ENCODE measurements around the gene VDR. TPM values are rescaled to one million over a fixed set of nuclear protein-coding genes. Genes with fewer than 3 reads are reported as not detected.

The VDR gene
- total RNA-seq = 38.8 and 41.6 TPM in 2 replicates

DNA sequence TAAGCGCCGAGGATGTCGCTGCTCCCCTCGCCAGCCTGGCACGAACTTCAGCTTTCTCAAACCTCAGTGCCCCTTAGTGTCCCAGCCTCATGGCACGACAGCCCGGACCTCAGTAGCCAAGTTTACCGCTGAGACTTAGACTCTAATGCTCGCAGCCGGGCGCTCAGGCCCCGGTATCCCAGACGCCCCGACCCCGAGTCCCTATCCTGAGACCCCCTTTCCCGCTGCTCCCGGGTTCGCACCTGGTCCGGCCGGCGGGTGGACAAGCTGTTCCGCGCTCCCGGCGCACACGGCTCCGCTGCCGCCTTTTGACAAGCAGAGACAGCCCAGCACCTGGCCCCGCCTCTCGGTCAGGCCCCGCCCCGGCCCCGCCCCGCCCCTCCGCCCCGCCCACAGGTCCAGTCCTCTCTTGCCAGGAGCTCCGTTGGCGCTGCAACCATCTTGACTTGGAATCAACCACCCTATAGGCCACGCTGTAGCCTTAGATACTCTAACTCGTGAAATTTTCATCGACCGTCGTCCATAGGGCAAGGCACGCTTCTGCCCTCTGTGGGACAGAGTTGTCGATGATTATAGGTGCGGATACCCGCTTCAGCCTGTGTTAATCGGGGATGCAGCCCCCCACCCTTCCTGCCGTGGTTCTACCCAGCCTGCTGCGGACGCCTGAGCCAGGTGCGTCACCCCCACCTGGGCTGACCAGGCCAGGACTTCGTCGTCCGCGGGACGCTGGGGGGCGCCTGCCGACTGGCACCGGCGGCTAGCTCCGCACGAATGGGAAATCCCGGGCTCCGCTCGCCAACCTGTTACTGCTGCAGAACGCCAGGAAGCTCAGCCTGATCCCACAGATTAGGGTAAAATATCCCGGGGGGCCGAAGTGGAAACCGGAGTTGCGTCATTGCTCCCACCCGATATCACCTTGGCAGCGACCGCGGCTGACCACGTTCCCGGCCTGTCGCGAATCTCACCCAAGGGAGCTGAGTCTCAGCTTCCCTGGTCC, at the start of gene VDR:
VDR (minus strand) TSS at position 282 of the 997 bp plus-strand sequence. CDS start 25,881 bp downstream, outside the sequence.
- intact Hi-C loops (cut with micrococcal nuclease) = loop anchor here (1.0 to 10.0 kb wide), 7 partner anchors 16 to 252 kb away; partner anchors contain the start of genes ASB8, SENP1 and TMEM106C

DNA sequence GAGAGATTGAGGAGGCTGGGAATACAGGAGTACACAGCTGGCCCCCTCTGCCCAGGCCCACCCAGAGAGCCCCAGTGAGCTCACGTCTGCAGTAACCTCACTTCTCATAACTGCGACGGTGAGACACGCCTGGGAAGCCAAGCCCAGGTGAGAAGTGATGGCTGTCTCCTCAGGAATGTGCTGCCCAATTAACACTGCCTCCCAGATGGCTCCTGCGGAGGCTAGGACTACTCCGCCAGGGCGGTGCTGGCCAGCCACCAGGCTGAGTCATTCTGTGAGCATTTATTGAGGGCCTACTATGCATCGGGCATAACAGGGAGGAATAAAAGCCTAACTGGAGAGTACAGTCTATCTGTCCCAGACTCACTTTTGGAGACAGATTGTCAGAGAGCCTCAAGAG, 49.3 kb upstream of the VDR start:
- intact Hi-C loops (cut with micrococcal nuclease) = no loop called here

DNA sequence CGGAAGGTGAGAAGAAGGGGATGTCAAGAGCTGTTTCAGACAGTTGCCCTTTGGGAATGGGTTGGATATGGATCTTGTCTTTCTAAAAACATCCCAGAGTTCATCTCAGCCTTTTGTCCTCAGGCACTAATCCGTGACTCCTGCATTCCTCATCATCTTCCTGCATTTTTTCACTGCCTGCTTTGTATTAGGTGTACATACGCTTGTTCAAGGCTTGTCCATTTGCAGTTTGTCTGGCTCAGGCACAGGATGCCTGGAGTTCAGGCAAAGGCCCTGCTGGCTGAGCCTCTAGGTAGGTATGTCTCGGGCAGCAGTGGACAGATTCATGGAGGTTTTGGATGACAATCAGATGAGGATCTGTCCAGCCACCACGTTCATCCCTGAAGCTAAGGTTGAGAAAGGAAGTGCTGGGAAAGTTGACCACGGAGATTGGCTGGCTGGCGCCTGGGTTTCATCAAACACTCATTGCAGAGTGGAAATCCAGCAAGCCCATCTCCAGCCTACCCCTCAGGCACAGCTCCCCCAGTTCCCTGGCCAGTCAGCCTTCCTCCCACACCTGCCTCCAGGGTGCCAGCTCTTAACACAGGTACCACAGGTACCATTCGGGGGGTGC, 46.2 kb upstream of the VDR start:
- intact Hi-C loops (cut with micrococcal nuclease) = no loop called here

DNA sequence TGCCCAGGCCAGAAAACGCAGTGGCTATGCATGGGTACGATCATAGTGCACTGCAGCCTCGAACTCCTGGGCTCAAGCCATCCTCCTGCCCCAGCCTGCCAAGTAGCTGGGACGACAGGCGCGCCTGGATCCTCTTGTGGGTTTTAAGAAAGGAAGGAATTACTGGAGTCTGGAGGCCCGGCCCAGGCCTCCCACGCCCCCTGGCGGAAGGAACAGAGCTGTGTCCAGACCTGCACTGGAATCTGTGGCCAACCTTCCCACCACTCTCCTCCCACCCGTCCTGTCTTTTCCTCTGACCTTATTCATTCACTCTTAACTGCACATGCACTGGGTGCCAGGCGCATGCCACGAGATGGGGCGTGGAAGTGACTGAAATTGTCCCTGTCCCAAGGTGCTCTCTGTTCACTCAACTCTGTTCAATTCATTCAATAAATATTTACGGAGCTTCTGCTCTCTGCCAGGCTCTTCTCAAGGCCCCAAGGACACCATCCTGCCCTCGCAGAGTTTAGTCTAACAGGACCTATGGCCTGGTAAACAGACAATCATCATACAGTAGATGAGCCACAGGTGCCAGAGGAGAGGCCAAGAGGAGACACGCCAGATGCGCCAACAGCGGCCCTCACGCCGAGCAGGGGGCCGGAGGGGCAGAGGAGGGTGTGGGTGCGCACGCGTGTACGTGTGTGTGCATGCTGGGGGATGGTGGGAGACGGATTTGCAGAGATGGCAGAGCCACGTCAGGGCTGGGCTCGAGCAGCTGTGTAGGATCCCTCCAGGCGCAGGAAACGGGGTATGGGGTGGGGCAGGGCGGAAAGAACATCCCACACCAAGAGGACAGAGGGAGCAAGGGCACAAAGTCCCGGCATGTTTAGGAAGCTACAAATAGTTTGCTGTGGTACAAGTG, 44.9 kb upstream of the VDR start:
- intact Hi-C loops (cut with micrococcal nuclease) = loop anchor here (1.0 kb wide), 2 partner anchors 45 to 234 kb away; partner anchors contain the start of gene VDR

DNA sequence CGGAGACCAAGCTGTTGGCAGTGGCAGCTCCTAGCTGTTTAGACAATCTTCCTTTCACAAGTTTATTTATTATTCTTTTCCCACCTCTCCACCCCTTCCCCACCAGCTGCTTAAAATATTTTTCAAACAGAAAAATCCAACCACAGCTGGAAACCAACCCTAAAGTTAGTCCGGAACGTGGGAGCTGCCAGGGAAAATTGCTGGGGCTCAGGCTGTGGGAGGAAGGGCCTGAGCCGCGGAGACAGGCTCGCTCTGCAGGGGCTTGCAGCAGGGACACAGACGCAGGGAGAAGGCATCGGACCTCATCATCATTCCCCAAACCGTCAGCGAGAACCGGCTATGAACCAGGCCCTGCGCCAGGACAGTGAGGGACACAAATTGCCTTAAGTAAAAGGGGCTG, 42.5 kb upstream of the VDR start:
- intact Hi-C loops (cut with micrococcal nuclease) = no loop called here

DNA sequence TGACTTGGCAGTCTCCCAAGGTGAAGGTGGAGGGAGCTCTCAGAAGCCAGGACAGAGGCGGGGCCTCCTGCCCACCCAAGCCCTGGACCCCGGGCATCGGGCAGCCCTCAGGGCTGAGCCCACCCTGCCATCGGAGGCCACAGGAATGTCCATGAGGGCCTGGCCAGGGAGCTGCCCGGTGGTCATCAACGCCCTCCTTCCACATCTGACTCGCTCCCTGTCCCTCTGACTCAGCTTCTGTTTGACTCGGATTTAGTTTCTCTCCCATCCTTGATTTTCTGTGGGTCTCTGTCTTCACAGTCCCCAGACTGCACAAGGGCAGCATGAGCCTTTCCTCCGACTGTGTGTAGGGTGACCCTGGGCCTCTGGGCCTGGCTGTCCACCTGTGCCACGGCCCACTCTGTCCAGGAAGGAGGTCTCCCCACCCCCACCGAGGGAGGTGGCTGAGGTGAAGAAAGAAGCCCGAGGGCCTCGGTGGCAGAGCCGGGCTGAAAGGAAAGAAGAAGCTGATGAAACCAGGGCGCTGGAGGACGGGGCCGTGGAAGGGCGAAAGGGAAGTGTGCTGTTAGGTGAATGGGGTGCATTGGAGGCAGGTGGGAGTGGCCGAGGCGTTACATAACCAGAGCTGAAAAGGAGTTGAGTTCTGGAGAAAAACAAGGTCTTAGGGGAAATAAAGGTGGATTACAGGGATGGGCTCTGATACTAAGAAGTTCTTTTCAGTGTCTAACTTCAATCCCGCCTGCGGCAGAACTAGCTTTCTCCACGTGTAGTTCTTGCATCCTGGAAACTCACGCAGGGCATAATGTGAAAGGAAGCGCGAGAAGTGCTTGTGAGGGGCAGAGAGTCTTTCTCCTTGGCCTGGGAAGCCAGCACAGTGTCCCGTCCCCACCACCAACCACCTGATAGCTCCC, 41.9 kb upstream of the VDR start:
- intact Hi-C loops (cut with micrococcal nuclease) = no loop called here

DNA sequence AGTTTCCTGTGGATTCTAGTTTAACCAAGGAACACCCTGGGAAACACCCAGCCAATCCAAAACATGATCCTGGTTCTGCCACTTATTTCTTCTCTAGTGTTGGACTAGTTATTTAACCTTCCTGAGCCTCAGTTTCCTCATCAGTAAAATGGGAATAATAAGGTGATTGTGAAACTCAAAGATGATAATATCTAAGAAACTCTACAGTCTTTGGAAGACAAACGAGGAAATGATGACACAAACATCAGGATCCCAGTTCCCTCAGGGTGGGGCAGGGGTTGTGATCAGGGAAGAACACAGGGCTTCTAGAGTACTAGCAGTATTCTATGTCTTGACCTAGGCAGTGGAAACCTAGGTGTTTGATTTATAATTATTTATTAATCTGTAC, 40.5 kb upstream of the VDR start:
- intact Hi-C loops (cut with micrococcal nuclease) = no loop called here

DNA sequence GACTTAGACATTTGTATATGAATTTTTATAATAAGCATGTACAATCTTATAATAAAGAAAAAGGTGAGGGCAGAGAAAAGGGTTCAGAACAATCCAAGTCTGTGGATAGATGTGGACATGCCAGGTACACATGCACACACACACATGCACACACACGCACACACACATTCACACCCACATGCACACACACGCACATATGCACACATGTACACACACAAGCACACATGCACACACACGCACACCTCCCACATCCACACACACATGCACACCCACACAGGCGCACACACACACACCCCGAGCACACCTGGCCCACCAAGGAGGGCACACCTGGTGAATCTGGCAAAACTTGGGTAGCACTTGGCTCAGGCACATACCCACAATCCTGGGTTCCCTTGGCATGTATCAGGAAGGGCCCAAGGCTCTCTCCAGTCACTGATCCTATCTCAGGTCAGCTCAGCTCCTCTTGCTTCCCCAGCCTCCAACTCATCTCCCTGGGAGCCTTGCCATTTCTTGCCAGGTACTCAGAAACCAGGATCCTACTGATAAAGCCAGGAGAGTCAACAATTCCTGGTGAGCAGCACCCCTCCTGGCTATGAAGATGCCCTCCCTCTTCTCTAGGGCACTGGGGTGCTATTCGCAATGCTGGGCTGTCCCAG, 40.0 kb upstream of the VDR start:
- intact Hi-C loops (cut with micrococcal nuclease) = no loop called here

DNA sequence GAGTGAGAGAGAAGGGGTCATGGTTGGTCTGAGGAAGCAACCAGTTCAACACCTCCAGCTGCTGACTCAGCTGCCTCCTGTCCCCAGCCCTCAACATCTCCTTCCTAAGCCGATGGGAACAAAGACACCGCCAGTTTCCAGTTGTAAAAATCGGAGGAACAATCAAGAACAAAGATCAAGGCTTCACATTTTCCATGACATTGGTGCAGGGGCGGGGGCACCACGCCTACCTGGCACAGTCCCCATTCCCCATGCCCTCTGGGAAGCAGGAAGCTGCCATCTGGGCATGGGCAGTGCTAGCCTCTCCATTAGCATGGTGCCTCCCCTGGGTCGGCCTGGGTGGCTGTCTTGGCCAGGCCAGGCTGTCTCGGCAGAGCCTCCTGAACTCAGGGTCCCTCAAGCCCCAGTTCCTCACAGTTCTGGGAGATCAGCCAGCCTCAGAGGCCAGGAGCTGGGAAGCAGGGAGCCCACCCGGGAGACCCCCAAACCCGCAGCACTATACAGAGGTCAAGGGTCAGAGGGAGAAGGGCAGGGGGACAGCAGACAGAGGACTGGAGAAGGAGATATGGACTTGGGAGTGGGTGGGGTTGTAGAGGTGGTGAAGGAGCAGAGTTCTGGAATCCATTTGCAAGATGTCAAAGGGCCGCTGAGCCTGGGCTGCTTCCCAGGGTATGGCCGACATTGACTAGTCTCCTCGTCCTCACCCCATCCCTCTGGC, 39.0 kb upstream of the VDR start:
- intact Hi-C loops (cut with micrococcal nuclease) = no loop called here

DNA sequence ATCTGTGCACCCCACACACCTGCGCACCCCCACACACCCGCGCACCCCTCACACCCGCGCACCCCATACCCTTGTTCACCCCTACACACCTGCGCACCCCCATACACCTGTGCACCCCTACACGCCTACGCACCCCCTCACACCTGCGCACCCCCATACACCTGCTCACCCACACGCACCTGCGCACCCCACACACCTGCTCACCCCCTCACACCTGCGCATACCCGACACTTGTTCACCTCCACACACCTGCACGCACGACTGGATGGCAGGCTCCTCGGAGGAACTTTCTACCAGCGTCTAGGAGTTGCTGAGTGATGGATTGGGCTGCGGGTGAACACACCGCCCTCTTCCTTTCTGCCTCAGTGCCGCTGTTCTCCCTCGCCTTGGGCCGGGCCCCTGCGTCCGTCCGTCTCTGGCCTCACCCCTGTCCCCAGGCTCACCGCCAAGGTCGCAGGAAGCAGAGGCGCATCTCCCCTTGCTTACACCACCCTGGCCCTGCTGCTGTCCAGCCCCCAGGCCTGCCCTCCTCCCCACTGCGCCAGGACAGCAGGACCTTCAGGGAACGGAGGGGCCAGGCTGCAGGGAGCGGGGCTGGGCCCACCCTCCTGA, 37.9 kb upstream of the VDR start:
- intact Hi-C loops (cut with micrococcal nuclease) = no loop called here

DNA sequence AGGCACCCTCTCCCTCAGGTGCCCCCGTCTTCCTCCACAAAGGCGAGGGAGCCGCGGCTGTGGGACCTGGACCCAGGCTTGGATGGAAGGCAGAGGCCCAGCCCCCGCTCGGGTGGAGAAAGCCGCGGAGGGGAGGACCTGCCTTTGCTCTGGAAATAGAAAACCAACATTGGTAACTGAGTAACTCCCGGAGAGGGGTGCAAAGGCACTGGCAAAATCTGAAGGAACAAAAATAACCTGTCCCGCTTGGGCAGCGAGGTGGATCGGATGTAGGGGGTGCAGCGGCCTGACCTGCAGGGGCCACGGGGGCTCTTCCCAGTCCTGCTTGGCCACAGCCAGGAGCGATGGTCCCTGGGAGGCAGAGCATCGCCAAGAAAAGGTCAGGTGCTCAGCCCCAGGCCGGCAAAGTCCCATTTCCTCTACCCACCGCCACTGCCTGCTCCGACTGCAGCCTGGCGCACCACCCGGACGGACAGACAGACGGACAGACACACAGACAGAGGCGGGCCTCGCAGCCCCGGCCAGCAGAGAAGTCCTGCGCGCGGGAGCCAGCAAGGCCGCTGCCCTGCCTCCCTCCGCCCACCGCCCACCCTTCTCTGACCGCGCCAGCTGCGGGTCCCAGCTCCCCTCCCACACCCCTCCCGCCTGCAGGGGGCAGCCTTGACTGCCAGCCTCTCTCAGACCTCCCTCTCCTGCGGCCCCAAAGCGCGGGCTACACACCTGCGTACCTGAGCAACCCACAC, 37.2 kb upstream of the VDR start:
- intact Hi-C loops (cut with micrococcal nuclease) = no loop called here

DNA sequence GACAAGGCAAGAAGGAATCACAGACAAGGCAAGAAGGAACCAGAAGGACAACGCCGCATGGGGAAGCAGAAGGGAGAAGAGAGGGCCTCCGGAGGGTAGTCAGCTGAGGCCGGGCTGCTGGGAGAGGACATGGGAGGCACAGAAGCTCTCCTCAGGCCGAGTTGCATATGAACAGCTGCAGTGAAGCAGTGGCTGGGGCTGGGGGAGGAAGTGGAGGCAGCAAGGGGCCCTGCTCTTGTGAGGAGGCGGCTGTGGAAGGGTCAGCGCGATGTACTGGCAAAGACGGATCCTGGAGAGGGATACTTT, 36.6 kb upstream of the VDR start:
- intact Hi-C loops (cut with micrococcal nuclease) = no loop called here

DNA sequence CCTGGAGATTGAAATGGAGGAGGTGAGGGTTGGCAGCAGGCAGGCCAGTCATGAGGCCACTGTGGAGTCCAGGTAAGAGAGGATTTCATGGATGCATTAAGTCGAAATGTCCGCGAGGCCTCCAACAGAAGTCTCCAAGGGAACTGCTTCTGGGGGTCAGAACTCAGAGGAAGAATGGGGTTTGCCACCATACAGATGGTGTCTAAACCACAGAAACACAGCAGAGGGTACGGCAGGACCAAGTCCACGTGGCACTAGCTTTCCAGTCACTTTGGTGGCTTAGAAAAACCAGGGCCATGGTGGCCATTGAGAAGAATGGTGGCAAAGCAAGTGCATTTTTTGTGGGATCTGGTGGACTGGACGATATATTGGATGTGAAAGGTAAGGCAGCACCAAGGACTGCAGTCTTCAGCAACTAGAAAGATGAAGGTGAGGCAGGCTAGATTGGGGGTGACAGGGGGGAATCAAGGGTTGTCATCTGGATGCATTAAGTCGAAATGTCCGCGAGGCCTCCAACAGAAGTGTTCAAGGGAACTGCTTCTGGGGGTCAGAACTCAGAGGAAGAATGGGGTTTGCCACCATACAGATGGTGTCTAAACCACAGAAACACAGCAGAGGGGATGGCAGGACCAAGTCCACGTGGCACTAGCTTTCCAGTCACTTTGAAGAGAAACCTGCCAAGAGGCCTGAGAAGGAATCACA, 36.1 kb upstream of the VDR start:
- intact Hi-C loops (cut with micrococcal nuclease) = no loop called here

DNA sequence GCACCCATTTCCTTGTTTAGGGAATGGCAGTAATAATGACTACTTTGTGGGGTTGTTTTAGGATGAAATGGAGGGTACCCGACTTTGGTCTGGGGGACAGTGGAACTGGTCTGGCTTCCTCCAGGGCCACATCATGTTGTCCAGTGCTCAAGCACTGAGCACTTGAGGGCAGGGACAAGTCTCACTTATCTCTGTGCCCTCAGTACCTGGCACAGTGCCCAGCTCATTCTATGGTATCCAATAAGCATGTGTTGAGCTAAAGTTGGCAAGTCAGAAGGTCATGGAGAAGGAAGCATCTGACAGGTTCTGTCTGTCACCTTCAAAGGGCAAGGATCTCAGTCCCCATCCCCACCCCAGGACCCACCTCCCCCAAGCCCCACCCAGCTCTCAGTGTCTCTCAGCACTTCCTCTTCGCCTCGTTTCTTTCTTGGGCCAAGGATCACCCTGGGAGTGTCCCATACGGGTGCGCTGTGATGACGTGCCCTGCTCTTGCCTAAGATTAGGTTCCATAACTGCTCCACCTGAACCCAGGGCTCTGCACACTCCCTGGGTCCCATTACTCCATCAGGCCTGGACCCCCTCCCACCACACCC, 34.3 kb upstream of the VDR start:
- intact Hi-C loops (cut with micrococcal nuclease) = no loop called here

DNA sequence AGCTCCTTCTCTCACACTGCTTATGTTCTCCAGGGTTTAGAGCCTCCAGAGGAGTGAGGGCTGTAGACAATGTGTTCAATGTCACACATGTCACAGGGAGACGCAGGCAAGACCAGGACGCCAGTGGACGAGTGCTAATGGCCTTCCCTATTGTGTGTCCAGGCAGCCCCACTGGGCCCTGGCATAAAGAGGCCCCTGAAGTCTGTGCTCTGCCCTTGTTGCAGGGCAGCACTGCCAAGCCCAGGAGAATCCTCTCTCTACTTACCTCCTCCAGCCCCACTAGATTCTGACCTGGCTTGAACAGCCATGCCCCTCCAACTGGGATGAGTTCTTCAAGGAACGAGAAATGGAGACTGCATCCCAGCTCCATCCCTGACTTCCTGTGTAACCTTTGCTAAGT, 33.8 kb upstream of the VDR start:
- intact Hi-C loops (cut with micrococcal nuclease) = no loop called here

DNA sequence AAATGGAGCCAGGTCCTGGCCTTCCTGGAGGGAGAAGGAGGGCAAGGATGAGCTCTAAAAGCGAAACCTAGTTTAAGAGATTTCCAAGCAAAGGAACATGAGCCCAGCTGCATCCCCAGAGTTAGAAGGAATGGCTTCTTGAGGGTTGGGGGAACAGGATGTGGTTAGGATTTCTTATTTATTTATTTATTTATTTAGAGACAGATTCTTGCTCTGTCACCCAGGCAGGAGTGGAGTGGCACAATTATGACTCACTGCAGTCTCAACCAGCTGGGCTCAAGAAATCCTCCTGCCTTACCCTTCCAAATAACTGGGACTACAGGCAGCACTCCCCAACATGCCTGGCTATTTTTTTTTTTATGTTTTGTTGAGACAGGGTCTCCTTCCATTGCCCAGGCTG, 33.3 kb upstream of the VDR start:
- intact Hi-C loops (cut with micrococcal nuclease) = no loop called here

DNA sequence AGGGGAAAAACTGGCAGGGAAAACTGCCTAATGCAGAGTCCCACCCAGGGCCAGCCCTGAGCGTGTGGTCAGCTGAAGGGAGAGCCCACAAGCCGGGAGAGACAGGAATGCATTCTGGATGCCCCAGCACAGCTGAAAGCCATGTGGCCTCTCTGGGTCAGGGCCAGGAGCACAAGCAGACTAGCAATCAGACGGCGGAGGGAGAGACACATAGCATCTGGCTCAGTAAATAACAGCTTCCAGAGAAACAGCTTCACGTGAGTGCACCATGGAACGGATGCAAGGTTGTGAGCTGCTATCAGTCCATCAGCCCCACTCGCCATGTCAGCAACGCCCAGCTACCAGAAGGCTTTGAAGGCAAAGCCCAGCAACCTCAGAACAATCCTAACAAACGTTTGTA, 30.4 kb upstream of the VDR start:
- intact Hi-C loops (cut with micrococcal nuclease) = no loop called here
